HCT116 (cell line): ENCODE results near the gene YWHAE. TPM values are rescaled to one million over a fixed set of nuclear protein-coding genes. Genes with fewer than 3 reads are reported as not detected.

Source experiments
- ATAC-seq: fragments of 200-7000 bp; cut with Tn5 transposase; 2 replicates; pipeline ENCODE4 v1.9.1; 2020; ENCODE audit warnings: mild to moderate bottlenecking, moderate library complexity
- BruUV-seq: library from RNA; stranded (reverse); fragments of 400-500 nt; replicated peaks from 2 replicates; lab custom pipeline; 2021; lab: Mats Ljungman, UMichigan
- CTCF ChIA-PET: fragments of 300-600 bp; sonication (Branson Sonifier 250); formaldehyde crosslinking; loops from one replicate; lab custom pipeline; 2021; ENCODE audit warnings: antibody characterized with exemption; lab: Charles Lee
- POLR2A ChIA-PET: fragments of 300-600, 350-600 bp; sonication (Branson Sonifier 250); formaldehyde crosslinking; loops from one replicate; lab custom pipeline; 2021; ENCODE audit warnings: antibody characterized with exemption; lab: Charles Lee
- RAD21 ChIA-PET, 2 experiments: fragments of 300-600 bp; sonication (Branson Sonifier 250); formaldehyde crosslinking; loops; one replicate each; lab custom pipeline; 2023; ENCODE audit warnings: low total read pairs in 2 of 2; ENCODE audit not compliant: uncharacterized antibody in 2 of 2, unreplicated experiment in 2 of 2, low non-redundant PET in 1 of 2; lab: Charles Lee
- DNase-seq: peaks from one replicate; pipeline ENCODE4 v3.0.0-alpha.2; 2010; ENCODE audit warnings: low read depth, low spot score
- H2AFZ ChIP-seq: fragments of 200-600 bp; shearing (Covaris generic), sonication (generic); 2 replicates; pipeline ENCODE4 v1.6.1; 2017; ENCODE audit warnings: low read depth, mixed run types, mixed read lengths, antibody characterized with exemption, low read length; ENCODE audit not compliant: poor library complexity, severe bottlenecking
- H3K27ac ChIP-seq: 2 replicates; pipeline ENCODE4 v1.5.1; 2012; ENCODE audit warnings: low read depth, low read length
- H3K27me3 ChIP-seq: fragments of 200-600 bp; sonication (generic); 2 replicates; pipeline ENCODE4 v1.6.1; 2016; ENCODE audit warnings: mixed run types, low read length, mixed read lengths; ENCODE audit not compliant: insufficient read depth
- H3K36me3 ChIP-seq, 2 experiments: fragments of 200-500 bp in 1 of 2; fragments of 200-600 bp in 1 of 2; sonication (Bioruptor generic) in 1 of 2; sonication (generic) in 1 of 2; 2 replicates each; pipeline versions ENCODE4 v1.5.1 to v1.6.1; 2014 to 2016; ENCODE audit warnings: low read length in 2 of 2, inconsistent platforms in 1 of 2, mixed read lengths in 1 of 2, mixed run types in 1 of 2; ENCODE audit not compliant: insufficient read depth in 2 of 2, control insufficient read depth in 1 of 2
- H3K4me1 ChIP-seq, 2 experiments: fragments of 200-600 bp in 1 of 2; sonication (generic) in 1 of 2; 2 replicates each; pipeline versions ENCODE4 v1.5.1 to v1.6.1; 2012 to 2017; ENCODE audit warnings: low read length in 2 of 2, inconsistent platforms in 1 of 2, mild to moderate bottlenecking in 1 of 2, mixed read lengths in 1 of 2, mixed run types in 1 of 2, moderate library complexity in 1 of 2; ENCODE audit not compliant: insufficient read depth in 2 of 2, control insufficient read depth in 1 of 2
- H3K4me2 ChIP-seq: fragments of 200-600 bp; sonication (generic); 2 replicates; pipeline ENCODE4 v1.6.1; 2017; ENCODE audit warnings: mixed run types, low read length, mixed read lengths
- H3K4me3 ChIP-seq, 2 experiments: fragments of 200-600 bp in 1 of 2; sonication (generic) in 1 of 2; replicated peaks in 1 of 2; 2 replicates each; pipeline ENCODE4 v1.5.1; 2011 to 2016; ENCODE audit warnings: low read length in 2 of 2, control low read depth in 1 of 2, low read depth in 1 of 2, mild to moderate bottlenecking in 1 of 2, mixed read lengths in 1 of 2, mixed run types in 1 of 2
- H3K79me2 ChIP-seq: fragments of 200-600 bp; sonication (generic); 2 replicates; pipeline ENCODE4 v1.6.1; 2017; ENCODE audit warnings: mild to moderate bottlenecking, mixed run types, low read length, moderate library complexity, mixed read lengths; ENCODE audit not compliant: insufficient read depth
- H3K9ac ChIP-seq: fragments of 200-600 bp; sonication (generic); 2 replicates; pipeline ENCODE4 v1.6.1; 2016; ENCODE audit warnings: low read length, mixed read lengths
- H3K9me2 ChIP-seq: fragments of 200-600 bp; sonication (generic), shearing (Covaris generic); 2 replicates; pipeline ENCODE4 v1.6.1; 2017; ENCODE audit warnings: mixed run types, mild to moderate bottlenecking, moderate library complexity; ENCODE audit not compliant: insufficient read depth
- H3K9me3 ChIP-seq, 2 experiments: fragments of 200-500 bp in 1 of 2; fragments of 200-600 bp in 1 of 2; sonication (Bioruptor generic) in 1 of 2; sonication (generic) in 1 of 2; 2 replicates each; pipeline ENCODE4 v1.6.1; 2014 to 2017; ENCODE audit warnings: low read length in 2 of 2, mixed read lengths in 2 of 2, inconsistent platforms in 1 of 2, low read depth in 1 of 2, mild to moderate bottlenecking in 1 of 2, mixed run types in 1 of 2, moderate library complexity in 1 of 2; ENCODE audit not compliant: control insufficient read depth in 1 of 2, insufficient read depth in 1 of 2
- H4K20me1 ChIP-seq: fragments of 200-600 bp; sonication (generic), shearing (Covaris generic); 2 replicates; pipeline ENCODE4 v1.6.1; 2017; ENCODE audit warnings: mixed run types, mild to moderate bottlenecking, moderate library complexity; ENCODE audit not compliant: insufficient read depth
- CBX3 ChIP-seq: IDR thresholded peaks from 2 replicates; pipeline ENCODE4 v1.6.1; 2012; ENCODE audit warnings: low read depth
- CTCF ChIP-seq, 3 experiments: fragments of 200-600 bp in 1 of 3; sonication (generic) in 1 of 3; IDR thresholded peaks in 2 of 3; conservative IDR thresholded peaks in 1 of 3; 2 replicates each; pipeline ENCODE4 v1.5.1; 2012 to 2017; ENCODE audit warnings: low read depth in 2 of 3, low read length in 2 of 3, antibody characterized with exemption in 1 of 3, borderline replicate concordance in 1 of 3, control low read depth in 1 of 3, mild to moderate bottlenecking in 1 of 3, mixed read lengths in 1 of 3, mixed run types in 1 of 3, moderate library complexity in 1 of 3; ENCODE audit not compliant: insufficient read depth in 1 of 3
- FOSL1 ChIP-seq: IDR thresholded peaks from 2 replicates; pipeline ENCODE4 v1.6.1; 2012; ENCODE audit warnings: low read depth
- POLR2A ChIP-seq: IDR thresholded peaks from 2 replicates; pipeline ENCODE4 v1.7.0; 2011; ENCODE audit warnings: borderline replicate concordance; ENCODE audit not compliant: insufficient read depth, insufficient read length; ENCODE audit errors: extremely low read depth
- RAD21 ChIP-seq: IDR thresholded peaks from 2 replicates; pipeline ENCODE4 v1.6.1; 2012; ENCODE audit warnings: low read depth, mild to moderate bottlenecking
- REST ChIP-seq: IDR thresholded peaks from 2 replicates; pipeline ENCODE4 v1.6.1; 2012; ENCODE audit warnings: low read depth
- SRF ChIP-seq: IDR thresholded peaks from 2 replicates; pipeline ENCODE4 v1.6.1; 2012; ENCODE audit warnings: low read depth
- intact Hi-C: fragments of 100-400 bp; cut with micrococcal nuclease; formaldehyde crosslinking; loops from 2 replicates; pipeline ENCODE4 v1.10.0; 2022
- total RNA-seq: library from RNA; stranded (reverse); gene quantifications from one replicate; pipeline ENCODE4 v1.2.1, GENCODE V29; 2021; ENCODE audit not compliant: unreplicated experiment

YWHAE gene
- total RNA-seq, 1 experiment from 2014 or later: 735 TPM

GRCh38 chr17:1365445-1366039, 34.5 kb downstream of the YWHAE start:
- BruUV-seq: no TSS peak
- RAD21 ChIA-PET: interaction anchor here (0.7 to 1.3 kb wide), 4 partner anchors 12 to 168 kb away, joined by 3 to 5 read pairs (median 3); partner anchors contain the start of gene INPP5K (in 2 of the 2)
- DNase-seq (peak; percentile 59), ATAC-seq (peak; percentile 84)
- intact Hi-C loops: loop anchor here (1.0 to 2.0 kb wide), 2 partner anchors 89 to 150 kb away; no protein-coding TSS in a partner anchor
- Histone ChIP-seq H2AFZ (no peak overlapping the region), H3K4me2 (peak overlapping the region; percentile 22; the same call in 1 of the 2 replicates), H3K9ac (no peak overlapping the region), H3K27ac (no peak overlapping the region; the same call in 1 of the 2 replicates), H4K20me1 (peaks cover 72% of the 10 kb centered on the region), H3K9me3 (no peaks in the 10 kb centered on the region), H3K36me3 (peaks cover 22 to 29% of the 10 kb centered on the region in 2 experiments; a peak in 3 of 4 replicates), H3K9me2 (no peaks in the 10 kb centered on the region), H3K27me3 (no peaks in the 10 kb centered on the region), H3K4me1 (peaks cover 9 to 52% of the 10 kb centered on the region in 2 experiments; a peak in 3 of 4 replicates), H3K4me3 (no peak overlapping the region), H3K79me2 (peaks cover 100% of the 10 kb centered on the region)
- POLR2A ChIA-PET: interaction anchor here (0.8 to 1.8 kb wide), 5 partner anchors 14 to 255 kb away, joined by 3 to 9 read pairs (median 4); partner anchors contain the start of genes INPP5K and YWHAE
- no peak for TF ChIP-seq SRF
- peak; percentile 70 to 85 (median 80); a peak in 5 of 6 replicates for TF ChIP-seq CTCF (IDR thresholded peaks at IDR 0.05 in 2 of 3, conservative IDR thresholded peaks at IDR 0.05 in 1 of 3; ENCODE audit: borderline replicate concordance in 1 of 3, insufficient read depth in 1 of 3, low read depth in 2 of 3, low read length in 2 of 3)
- TF ChIP-seq RAD21: peak; percentile 84
- no peak for TF ChIP-seq CBX3
- TF ChIP-seq REST: no peak
- no peak for TF ChIP-seq FOSL1
- no peak for TF ChIP-seq POLR2A
- CTCF ChIA-PET: interaction anchor here (0.7 to 2.0 kb wide), 22 partner anchors 9 to 307 kb away, joined by 3 to 24 read pairs (median 5); partner anchors contain the start of genes INPP5K and YWHAE
